Measurements from ENCODE around the gene BPHL. TPM values are rescaled to one million over a fixed set of nuclear protein-coding genes. Genes with fewer than 3 reads are reported as not detected.
"Not testable (repeated sequence)": the region's sequence is repeated elsewhere in the genome, so short reads cannot be mapped to it uniquely, and the experiment has no call there.

Gene BPHL
- polyA plus RNA-seq, 1 donor from 2014 or later = 74.9 TPM

DNA sequence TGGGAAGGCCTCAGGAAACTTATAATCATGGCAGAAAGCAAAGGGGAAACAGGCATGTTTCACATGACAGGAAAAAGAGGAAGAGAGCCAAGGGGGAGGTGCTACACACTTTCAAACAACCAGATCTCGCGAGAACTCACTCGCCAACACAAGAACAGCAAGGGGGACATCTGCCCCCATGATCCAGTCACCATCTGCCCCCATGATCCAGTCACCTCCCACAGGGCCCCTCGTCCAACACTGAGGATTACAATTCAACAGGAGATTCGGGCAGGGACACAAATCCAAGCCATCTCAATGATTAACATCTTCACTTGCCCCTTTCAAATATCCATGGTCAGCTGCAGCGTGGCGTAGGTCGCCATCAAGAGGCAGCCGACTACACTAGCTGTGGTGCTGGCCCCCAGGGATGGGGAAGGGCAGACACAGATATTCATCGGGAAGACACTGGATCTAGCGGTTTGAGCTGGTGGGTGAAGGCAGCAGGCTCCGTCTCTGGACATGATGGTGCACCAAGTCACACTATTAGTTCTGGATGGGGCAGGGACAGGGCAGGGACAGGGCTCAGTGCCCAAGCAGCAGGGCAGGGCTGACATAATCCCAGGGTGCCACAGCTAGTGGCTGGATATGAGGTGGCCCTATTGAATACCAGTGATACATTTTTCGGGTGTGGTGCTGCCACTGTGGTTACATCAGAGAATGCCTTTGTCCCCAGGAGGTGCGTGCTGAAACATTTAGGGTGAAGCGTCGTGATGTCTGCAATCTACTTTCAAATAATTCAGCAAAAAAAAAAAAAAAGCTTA is 77.4 kb downstream of the BPHL start:
- Histone ChIP-seq H3K27ac (ENCODE audit: low read length) (peak overlapping the region; percentile 100), H3K9me2 (ENCODE audit: insufficient read depth, low read length) (no peaks in the 10 kb centered on the region), H3K9me3 (ENCODE audit: low read length) (no peaks in the 10 kb centered on the region), H2AFZ (ENCODE audit: low read depth, low read length) (no peak overlapping the region), H3K4me2 (ENCODE audit: low read length) (peak overlapping the region; percentile 79), H3K27me3 (ENCODE audit: insufficient read depth, low read depth, low read length) (no peaks in the 10 kb centered on the region), H3K36me3 (ENCODE audit: insufficient read depth, low read length) (no peaks in the 10 kb centered on the region), H3K4me3 (ENCODE audit: low read length) (peak overlapping the region; percentile 63), H4K20me1 (ENCODE audit: insufficient read depth) (no peaks in the 10 kb centered on the region), H3K79me2 (replicated peaks; ENCODE audit: insufficient read depth, low read length) (peaks cover 3% of the 10 kb centered on the region), H3K9ac (ENCODE audit: low read length) (peak overlapping the region; percentile 89), H3F3A (ENCODE audit: insufficient read depth, low read length, poor library complexity, severe bottlenecking) (peaks cover 4% of the 10 kb centered on the region)
- no peak for TF ChIP-seq EP300 (conservative IDR thresholded peaks at IDR 0.05; ENCODE audit: poor library complexity, severe bottlenecking)
- TF ChIP-seq CTCF (IDR thresholded peaks at IDR 0.05; ENCODE audit: poor library complexity, severe bottlenecking) = peak; percentile 60
- TF ChIP-seq POLR2AphosphoS5 (IDR thresholded peaks at IDR 0.05) = peak; percentile 33
- TF ChIP-seq RAD21 (conservative IDR thresholded peaks at IDR 0.05) = peak; percentile 62
- TF ChIP-seq TAF1 (IDR thresholded peaks at IDR 0.05; ENCODE audit: low read depth) = no peak
- TF ChIP-seq MXI1 (conservative IDR thresholded peaks at IDR 0.05; ENCODE audit: poor library complexity, severe bottlenecking) = peak; percentile 1
- TF ChIP-seq EZH2 (IDR thresholded peaks at IDR 0.05; ENCODE audit: borderline replicate concordance, insufficient read depth, low read length, poor library complexity, severe bottlenecking) = no peak

DNA sequence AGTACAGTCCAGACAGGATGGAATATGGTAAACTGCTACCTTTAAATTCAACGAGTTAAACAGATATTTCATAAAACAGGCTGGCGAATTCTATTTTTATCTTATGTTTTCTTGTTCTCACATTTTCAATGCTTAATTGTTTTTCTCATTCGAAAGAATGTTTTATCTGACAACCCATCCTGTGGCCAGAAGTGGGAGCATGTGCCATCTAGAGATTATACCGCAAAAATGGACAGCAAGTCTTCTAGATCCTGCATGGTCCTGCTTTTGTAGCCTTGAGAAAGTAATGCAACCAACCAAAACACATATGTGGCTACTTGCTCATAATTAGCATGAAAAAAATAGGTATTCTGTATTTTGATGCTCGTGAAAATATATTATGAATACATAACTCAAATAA is 78.3 kb downstream of the BPHL start:
- Histone ChIP-seq H3K27ac (ENCODE audit: low read length) (peak overlapping the region; percentile 100), H4K20me1 (ENCODE audit: insufficient read depth) (no peaks in the 10 kb centered on the region), H3K9me2 (ENCODE audit: insufficient read depth, low read length) (no peaks in the 10 kb centered on the region), H3K4me2 (ENCODE audit: low read length) (no peak overlapping the region), H3K9me3 (ENCODE audit: low read length) (no peaks in the 10 kb centered on the region), H2AFZ (ENCODE audit: low read depth, low read length) (no peak overlapping the region), H3K79me2 (replicated peaks; ENCODE audit: insufficient read depth, low read length) (peaks cover 3% of the 10 kb centered on the region), H3K36me3 (ENCODE audit: insufficient read depth, low read length) (no peaks in the 10 kb centered on the region), H3K27me3 (ENCODE audit: insufficient read depth, low read depth, low read length) (no peaks in the 10 kb centered on the region), H3K9ac (ENCODE audit: low read length) (no peak overlapping the region), H3F3A (ENCODE audit: insufficient read depth, low read length, poor library complexity, severe bottlenecking) (peaks cover 4% of the 10 kb centered on the region), H3K4me3 (ENCODE audit: low read length) (no peak overlapping the region)
- TF ChIP-seq SMC3 (conservative IDR thresholded peaks at IDR 0.05; ENCODE audit: poor library complexity) = no peak

- H2AFZ ChIP-seq (ENCODE audit: low read depth, low read length); H3K27ac ChIP-seq (ENCODE audit: low read length); H3K79me2 ChIP-seq (replicated peaks; ENCODE audit: insufficient read depth, low read length); H3F3A ChIP-seq (ENCODE audit: insufficient read depth, low read length, poor library complexity, severe bottlenecking); H3K9ac ChIP-seq (ENCODE audit: low read length); H3K4me3 ChIP-seq (ENCODE audit: low read length); H4K20me1 ChIP-seq (ENCODE audit: insufficient read depth); H3K9me3 ChIP-seq (ENCODE audit: low read length); H3K27me3 ChIP-seq (ENCODE audit: insufficient read depth, low read depth, low read length); H3K36me3 ChIP-seq (ENCODE audit: insufficient read depth, low read length); H3K9me2 ChIP-seq (ENCODE audit: insufficient read depth, low read length); H3K4me2 ChIP-seq (ENCODE audit: low read length): not testable (repeated sequence)
Observed at GRCh38 chr6:3197734-3198133, 79.2 kb downstream of the BPHL start.
